DOHH2 (cell line): ENCODE data around the gene KNSTRN.
A peak's percentile ranks its signal among the peaks of the same experiment; 100 is the strongest.

ENCODE experiments used
- H3F3A ChIP-seq: fragments of 200-600 bp; sonication (generic), shearing (Covaris generic); 2 replicates; pipeline ENCODE4 v1.6.0; 2016; ENCODE audit warnings: antibody characterized with exemption, mild to moderate bottlenecking; ENCODE audit not compliant: control insufficient read depth, insufficient read depth
- H3K27ac ChIP-seq: fragments of 200-600 bp; sonication (generic); 2 replicates; pipeline ENCODE4 v1.5.1; 2014; ENCODE audit warnings: low read depth, mild to moderate bottlenecking, low read length, moderate library complexity
- H3K27me3 ChIP-seq: fragments of 200-600 bp; sonication (generic); 2 replicates; pipeline ENCODE4 v1.6.1; 2014; ENCODE audit warnings: mild to moderate bottlenecking, low read length, mixed read lengths; ENCODE audit not compliant: control insufficient read depth
- H3K36me3 ChIP-seq: fragments of 200-600 bp; sonication (generic); 2 replicates; pipeline ENCODE4 v1.6.1; 2014; ENCODE audit warnings: mild to moderate bottlenecking, low read length, moderate library complexity, mixed read lengths; ENCODE audit not compliant: control insufficient read depth
- H3K4me1 ChIP-seq: fragments of 200-600 bp; sonication (generic); 2 replicates; pipeline ENCODE4 v1.6.1; 2014; ENCODE audit warnings: mild to moderate bottlenecking, low read length, mixed read lengths; ENCODE audit not compliant: control insufficient read depth
- H3K4me2 ChIP-seq: fragments of 200-600 bp; sonication (generic); 2 replicates; pipeline ENCODE4 v1.6.0; 2014; ENCODE audit warnings: mild to moderate bottlenecking, low read length, moderate library complexity
- H3K4me3 ChIP-seq: fragments of 200-600 bp; sonication (generic); 2 replicates; pipeline ENCODE4 v1.5.1; 2014; ENCODE audit warnings: mild to moderate bottlenecking, low read length, mixed read lengths
- H3K79me2 ChIP-seq: fragments of 200-600 bp; sonication (generic); 2 replicates; pipeline ENCODE4 v1.6.1; 2014; ENCODE audit warnings: mild to moderate bottlenecking, low read length, mixed read lengths; ENCODE audit not compliant: control insufficient read depth
- H3K9me2 ChIP-seq: fragments of 200-600 bp; sonication (generic); replicated peaks from 2 replicates; pipeline ENCODE4 v1.6.1; 2014; ENCODE audit warnings: mild to moderate bottlenecking, low read length, mixed read lengths; ENCODE audit not compliant: control insufficient read depth
- H3K9me3 ChIP-seq: fragments of 200-600 bp; sonication (generic); 2 replicates; pipeline ENCODE4 v1.6.1; 2014; ENCODE audit warnings: antibody characterized with exemption, low read length, mixed read lengths; ENCODE audit not compliant: control insufficient read depth, insufficient read depth
- H4K20me1 ChIP-seq: fragments of 200-600 bp; sonication (generic); 2 replicates; pipeline ENCODE4 v1.6.0; 2014; ENCODE audit warnings: low read depth, mild to moderate bottlenecking, antibody characterized with exemption, low read length, moderate library complexity; ENCODE audit not compliant: control insufficient read depth, insufficient read depth
- EZH2phosphoT487 ChIP-seq: fragments of 200-600 bp; sonication (generic); IDR thresholded peaks from 2 replicates; pipeline ENCODE4 v1.6.1; 2017; ENCODE audit warnings: borderline replicate concordance, mild to moderate bottlenecking, antibody characterized with exemption, low read length, moderate library complexity, mixed read lengths
- TF ChIP-seq, protein P1 (sequence below): fragments of 200-600 bp; sonication (generic); IDR thresholded peaks from one replicate; pipeline ENCODE4 v1.5.1; 2014; ENCODE audit warnings: antibody characterized with exemption, mild to moderate bottlenecking, low read depth, low read length; ENCODE audit not compliant: poor library complexity, severe bottlenecking

The KNSTRN gene

GRCh38 chr15:40381818-40382529 is 547 bp upstream of the KNSTRN start:
- Histone ChIP-seq H3K27me3 (no peaks in the 10 kb centered on the region), H4K20me1 (no peaks in the 10 kb centered on the region), H3K9me3 (no peaks in the 10 kb centered on the region), H3K27ac (no peak overlapping the region), H3K4me2 (0 out of 2 replicates have a peak overlapping the region, but pooled peaks have one; percentile 93), H3K4me3 (no peak overlapping the region), H3K4me1 (peaks cover 19% of the 10 kb centered on the region), H3F3A (no peaks in the 10 kb centered on the region), H3K36me3 (peaks cover 36% of the 10 kb centered on the region), H3K79me2 (peaks cover 36% of the 10 kb centered on the region), H3K9me2 (no peaks in the 10 kb centered on the region)
- TF ChIP-seq EZH2phosphoT487: no peak
- TF ChIP-seq, protein P1, sequence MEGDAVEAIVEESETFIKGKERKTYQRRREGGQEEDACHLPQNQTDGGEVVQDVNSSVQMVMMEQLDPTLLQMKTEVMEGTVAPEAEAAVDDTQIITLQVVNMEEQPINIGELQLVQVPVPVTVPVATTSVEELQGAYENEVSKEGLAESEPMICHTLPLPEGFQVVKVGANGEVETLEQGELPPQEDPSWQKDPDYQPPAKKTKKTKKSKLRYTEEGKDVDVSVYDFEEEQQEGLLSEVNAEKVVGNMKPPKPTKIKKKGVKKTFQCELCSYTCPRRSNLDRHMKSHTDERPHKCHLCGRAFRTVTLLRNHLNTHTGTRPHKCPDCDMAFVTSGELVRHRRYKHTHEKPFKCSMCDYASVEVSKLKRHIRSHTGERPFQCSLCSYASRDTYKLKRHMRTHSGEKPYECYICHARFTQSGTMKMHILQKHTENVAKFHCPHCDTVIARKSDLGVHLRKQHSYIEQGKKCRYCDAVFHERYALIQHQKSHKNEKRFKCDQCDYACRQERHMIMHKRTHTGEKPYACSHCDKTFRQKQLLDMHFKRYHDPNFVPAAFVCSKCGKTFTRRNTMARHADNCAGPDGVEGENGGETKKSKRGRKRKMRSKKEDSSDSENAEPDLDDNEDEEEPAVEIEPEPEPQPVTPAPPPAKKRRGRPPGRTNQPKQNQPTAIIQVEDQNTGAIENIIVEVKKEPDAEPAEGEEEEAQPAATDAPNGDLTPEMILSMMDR: no peak

DNA sequence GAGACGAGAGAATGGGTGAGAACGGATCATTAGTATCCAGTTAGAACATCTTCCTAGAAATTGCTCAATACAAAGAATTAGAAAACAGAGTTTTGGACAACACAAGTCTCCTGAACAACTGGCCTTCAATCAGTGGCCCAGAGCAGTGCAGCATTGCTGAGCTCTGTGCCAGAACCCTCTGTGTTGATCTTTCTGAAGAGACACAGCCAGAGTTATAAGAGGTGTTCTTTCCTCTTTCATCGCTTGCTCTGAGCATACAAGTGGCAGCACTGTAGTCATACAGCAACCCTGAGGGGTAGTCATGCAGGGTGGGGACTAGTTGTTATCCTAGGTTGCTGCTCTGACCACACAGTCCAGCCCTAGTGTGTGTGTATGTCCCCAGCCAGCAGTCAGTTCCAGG is 4.0 kb downstream of the KNSTRN start:
- Histone ChIP-seq H3K27me3 (no peaks in the 10 kb centered on the region), H3F3A (no peaks in the 10 kb centered on the region), H3K4me2 (no peak overlapping the region), H3K9me3 (no peaks in the 10 kb centered on the region), H3K4me3 (no peak overlapping the region), H3K4me1 (peaks cover 19% of the 10 kb centered on the region), H3K27ac (no peak overlapping the region), H3K79me2 (peaks cover 36% of the 10 kb centered on the region), H3K36me3 (peaks cover 79% of the 10 kb centered on the region), H4K20me1 (no peaks in the 10 kb centered on the region), H3K9me2 (no peaks in the 10 kb centered on the region)
- no peak for TF ChIP-seq EZH2phosphoT487

GRCh38 chr15:40388941-40389823 is 6.7 kb downstream of the KNSTRN start:
- peaks cover 2% of the 10 kb centered on the region; the same call in 1 of the 2 replicates for H3F3A ChIP-seq
- no peak overlapping the region for H3K4me2 ChIP-seq
- no peak overlapping the region for H3K4me3 ChIP-seq
- H3K9me3 ChIP-seq: no peaks in the 10 kb centered on the region
- H3K4me1 ChIP-seq: peaks cover 8% of the 10 kb centered on the region
- no peaks in the 10 kb centered on the region for H3K27me3 ChIP-seq
- peaks cover 22% of the 10 kb centered on the region for H3K79me2 ChIP-seq
- no peaks in the 10 kb centered on the region for H3K9me2 ChIP-seq
- TF ChIP-seq, protein P1: no peak
- TF ChIP-seq EZH2phosphoT487: no peak
- H3K36me3 ChIP-seq: peaks cover 92% of the 10 kb centered on the region
- H4K20me1 ChIP-seq: no peaks in the 10 kb centered on the region
- no peak overlapping the region for H3K27ac ChIP-seq
